HS-27A (cell line): Measurements from ENCODE around the gene KIRREL1.
"Not testable (repeated sequence)": the region's sequence is repeated elsewhere in the genome, so short reads cannot be mapped to it uniquely, and the experiment has no call there.

Experiments
- DNase-seq: peaks from one replicate; pipeline ENCODE4 v3.0.0-alpha.2; 2012; ENCODE audit warnings: low read depth, missing footprints

KIRREL1 gene

GRCh38 chr1:158105352-158106095 lies 112.1 kb downstream of the KIRREL1 start:
- no peak for DNase-seq

DNA sequence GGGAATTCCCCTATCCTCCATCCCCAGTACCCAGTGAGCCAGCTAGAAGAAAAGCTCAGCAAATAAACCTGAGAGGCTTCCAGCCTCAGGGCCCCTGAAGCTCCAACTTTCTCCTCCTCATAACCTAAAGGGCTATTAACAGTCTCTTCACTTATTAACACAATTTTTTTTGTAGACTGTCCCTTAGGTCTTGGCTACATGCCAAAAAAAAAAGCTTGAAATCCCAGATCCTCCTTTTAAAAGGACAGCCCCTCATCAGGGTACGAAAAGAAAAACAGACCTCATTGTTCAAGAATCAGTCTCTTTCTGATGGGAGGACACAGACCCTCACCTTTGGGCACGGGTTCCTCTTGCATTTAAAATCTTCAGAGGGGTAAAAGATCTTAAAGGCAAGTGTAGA lies 114.5 kb downstream of the KIRREL1 start:
- DNase-seq, result no peak

GRCh38 chr1:158112994-158113758 lies 119.7 kb downstream of the KIRREL1 start:
- DNase-seq, result no peak

DNA sequence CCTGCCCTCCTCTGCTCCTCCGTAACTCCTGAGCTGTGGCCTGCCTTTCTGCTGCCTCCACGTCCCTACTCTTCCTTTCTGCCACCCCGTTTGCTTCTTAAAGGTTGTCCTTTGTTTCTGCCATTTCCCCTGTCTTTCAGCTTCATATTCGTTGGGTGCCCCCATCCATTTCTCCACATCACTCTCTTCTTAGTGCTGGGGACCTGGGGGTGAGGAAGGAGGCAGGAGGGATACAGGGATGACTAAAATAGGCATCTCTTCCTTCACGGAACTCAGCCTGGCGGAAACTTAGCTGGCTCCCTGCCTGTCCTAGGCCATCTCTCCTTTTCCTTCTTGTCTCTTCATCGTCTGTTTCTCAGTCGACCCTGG lies 120.3 kb downstream of the KIRREL1 start:
- no peak for DNase-seq

- DNase-seq, result no peak
These were observed 121.7 kb downstream of the KIRREL1 start for GRCh38 chr1:158115126-158115525.

DNA sequence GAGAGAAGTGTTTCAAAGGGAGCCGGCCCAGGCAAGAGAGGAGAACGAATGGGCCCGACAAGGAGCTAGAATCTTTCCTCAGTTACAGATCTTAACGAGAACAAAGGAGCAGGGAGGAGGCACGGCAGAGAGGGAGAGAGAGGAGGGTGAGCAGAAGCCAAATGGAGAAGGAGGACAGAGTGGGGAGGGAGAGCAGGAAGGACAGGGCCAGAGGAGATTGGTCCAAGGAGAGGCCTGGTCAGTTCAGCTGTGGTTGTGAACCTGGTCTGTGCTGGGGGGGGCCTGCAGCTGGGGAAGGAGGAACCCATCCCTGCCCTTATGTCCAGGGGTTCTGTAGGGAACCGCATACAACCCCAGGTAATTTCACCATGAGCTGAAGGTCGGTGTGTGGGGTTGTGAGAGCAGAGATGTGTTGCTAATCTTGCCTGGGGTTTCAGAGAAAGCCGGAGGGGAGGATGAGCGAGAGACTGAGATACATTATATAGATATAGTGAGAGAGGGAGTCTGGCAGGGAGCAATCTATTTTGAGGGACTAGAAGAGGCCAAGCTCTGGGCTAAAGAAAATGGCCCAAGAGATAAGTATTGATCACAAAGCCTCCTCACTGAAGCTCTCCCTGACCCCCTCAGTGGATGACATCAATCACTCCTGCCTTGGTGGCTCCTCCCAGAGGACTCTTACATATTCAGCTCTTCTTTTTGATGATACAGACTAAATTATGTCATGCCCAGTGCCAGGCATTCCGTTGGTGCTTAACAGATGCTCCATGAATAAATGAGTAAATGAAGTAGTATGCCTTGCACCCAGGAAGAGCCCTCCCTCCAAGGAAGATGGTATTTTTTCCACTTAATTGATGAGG lies 123.1 kb downstream of the KIRREL1 start:
- DNase-seq, result no peak

- DNase-seq, result peak; percentile 11
These were observed 124.6 kb downstream of the KIRREL1 start for GRCh38 chr1:158117854-158118704.

GRCh38 chr1:158118713-158119402 lies 125.4 kb downstream of the KIRREL1 start:
- no peak for DNase-seq

DNA sequence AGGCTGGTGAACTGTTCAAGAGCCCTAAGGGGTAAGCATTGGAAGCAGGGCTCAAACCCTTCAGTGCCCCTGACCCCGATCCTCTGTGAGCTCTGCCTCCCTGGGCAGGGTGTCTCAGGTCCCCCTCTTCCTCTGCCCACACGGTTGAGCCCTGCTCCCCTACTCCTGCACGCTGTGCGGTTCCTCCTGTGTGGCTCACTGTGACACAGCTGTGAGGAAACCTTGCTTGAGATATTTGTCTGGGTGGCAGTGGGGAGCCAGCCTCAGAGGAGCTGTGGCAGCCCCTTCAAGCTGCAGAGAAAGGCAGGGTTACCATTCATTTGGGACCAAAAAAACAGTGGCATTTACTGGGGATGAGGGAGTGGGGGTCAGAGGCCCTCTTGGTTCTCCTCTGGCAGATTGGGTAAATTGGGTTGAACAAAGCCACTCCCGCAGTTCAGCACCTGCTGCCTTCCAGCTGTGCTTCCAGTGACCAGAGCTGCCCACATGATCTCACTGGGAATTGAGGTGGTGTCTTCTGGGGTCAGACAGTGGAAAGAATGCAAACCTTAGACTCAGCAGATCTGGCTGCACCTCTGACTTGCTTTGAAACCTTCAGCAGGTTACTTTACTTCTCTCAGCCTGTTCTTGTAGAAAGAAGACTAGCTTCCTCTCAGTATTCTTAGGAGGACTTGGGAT lies 126.7 kb downstream of the KIRREL1 start:
- DNase-seq, result no peak

- DNase-seq, result no peak
These were observed 128.3 kb downstream of the KIRREL1 start for GRCh38 chr1:158121604-158122254.

GRCh38 chr1:158122833-158123388 lies 129.5 kb downstream of the KIRREL1 start:
- no peak for DNase-seq

DNA sequence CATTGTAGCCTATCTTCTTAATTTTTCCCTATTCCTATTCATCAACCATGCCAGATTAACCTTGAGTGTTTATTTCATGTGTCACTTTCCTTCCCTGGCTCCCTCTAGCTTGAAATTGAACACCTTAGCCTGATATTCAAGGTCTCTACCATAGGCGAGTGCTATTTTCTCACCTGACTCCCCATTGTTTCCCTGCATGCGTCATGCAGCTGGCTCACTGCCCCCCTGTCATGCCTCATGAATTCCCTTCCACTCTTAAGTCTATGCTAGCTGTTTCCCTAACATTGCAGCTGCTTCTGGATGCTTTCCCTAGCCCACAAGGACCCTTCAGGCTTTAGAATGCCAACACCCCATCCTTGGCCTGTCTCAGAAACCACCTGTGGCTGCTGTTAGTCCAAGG lies 130.6 kb downstream of the KIRREL1 start:
- no peak for DNase-seq

DNA sequence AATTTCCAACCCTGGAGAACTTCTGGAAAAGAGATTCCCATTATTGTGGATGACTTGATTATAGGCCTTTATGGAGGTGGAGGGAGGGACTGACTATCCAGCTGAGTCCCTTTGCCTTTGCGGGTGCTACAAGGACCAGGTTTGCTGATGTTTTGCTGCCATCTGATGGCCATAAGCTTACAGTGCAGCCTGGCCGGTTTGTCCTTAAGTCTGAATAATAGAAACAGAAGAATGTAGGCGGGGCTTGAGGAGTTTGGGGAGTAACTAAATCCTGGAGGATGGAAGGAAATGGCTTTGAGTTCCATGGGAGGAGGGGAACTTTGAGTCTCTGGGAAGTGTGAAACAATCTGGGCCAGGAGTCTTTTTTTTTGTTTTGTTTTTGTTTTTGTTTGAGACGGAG lies 131.6 kb downstream of the KIRREL1 start:
- DNase-seq, result peak; percentile 72

GRCh38 chr1:158126425-158126824 lies 133.0 kb downstream of the KIRREL1 start:
- DNase-seq, result no peak

DNA sequence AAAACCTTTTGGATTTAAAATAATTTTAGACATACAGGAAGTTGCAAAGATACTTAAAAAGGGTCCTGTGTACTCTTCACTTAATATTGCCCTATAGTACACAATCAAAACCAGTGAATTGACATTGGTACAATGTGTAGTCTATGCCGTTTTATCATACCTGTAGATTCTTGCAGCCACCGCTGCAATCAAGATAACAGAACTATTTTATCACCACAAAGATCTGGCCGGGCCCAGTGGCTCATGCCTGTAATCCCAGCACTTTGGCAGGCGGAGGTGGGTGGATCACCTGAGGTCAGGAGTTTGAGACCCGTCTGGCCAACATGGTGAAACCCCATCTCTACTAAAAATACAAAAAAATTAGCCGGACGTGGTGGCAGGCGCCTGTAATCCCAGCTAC lies 135.1 kb downstream of the KIRREL1 start:
- DNase-seq, result not testable (repeated sequence)

DNA sequence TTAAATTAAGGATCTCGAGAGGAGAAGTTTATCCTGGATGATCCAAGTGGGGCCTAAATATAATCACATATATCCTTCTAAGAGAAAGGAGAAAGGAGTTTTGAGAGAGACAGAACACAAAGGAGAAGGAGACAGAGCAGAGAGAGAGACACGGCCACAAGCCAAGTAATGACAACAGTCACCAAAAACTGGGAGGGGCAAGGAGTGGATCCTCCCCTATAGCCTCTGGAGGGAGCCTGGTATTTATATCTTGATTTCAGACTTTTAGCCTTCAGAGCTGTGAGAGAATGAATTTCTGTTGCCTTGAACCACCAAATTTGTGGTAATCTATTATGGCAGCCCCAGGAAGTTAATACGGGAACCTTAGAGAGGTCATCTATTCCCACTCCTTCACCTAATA lies 137.8 kb downstream of the KIRREL1 start:
- no peak for DNase-seq

DNA sequence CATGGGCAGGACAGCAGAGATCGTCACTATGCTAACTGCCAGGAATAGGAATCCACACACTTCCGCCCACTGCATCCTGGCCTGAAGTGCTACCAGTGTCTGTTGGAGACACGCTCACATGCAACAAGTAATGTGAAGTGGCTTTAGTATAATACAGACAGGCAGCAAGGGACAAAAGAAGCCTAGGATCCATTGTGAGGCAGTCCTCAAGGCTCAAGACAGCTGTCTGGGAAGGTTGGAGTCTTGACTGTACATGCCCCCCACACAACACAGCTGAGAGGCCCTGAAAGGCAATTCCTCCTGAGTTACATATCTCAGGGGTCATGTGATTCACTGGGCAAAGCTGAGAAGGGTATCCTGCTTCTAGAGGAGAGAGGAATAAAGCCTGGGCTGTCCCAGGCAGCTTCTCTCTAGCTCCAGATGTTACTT lies 147.3 kb downstream of the KIRREL1 start:
- DNase-seq, result no peak

- peak; percentile 66 for DNase-seq
These were observed 151.8 kb downstream of the KIRREL1 start for GRCh38 chr1:158145173-158145719.

- DNase-seq, result peak; percentile 39
These were observed 152.7 kb downstream of the KIRREL1 start for GRCh38 chr1:158146165-158146564.
